WTC11 (cell line): ENCODE measurements around the gene MIAT. TPM values are rescaled to one million over a fixed set of nuclear protein-coding genes. Genes with fewer than 3 reads are reported as not detected.

Source experiments
- ATAC-seq: fragments of 200-7000 bp; cut with Tn5 transposase; 2 replicates; pipeline ENCODE4 v1.10.0; 2021; ENCODE audit warnings: mild to moderate bottlenecking, moderate library complexity
- CTCF ChIA-PET: fragments of 300-600 bp; sonication (Branson Sonifier 250); formaldehyde crosslinking; loops from one replicate; lab custom pipeline; 2021; ENCODE audit warnings: antibody characterized with exemption; lab: Charles Lee
- POLR2A ChIA-PET: fragments of 350-600 bp; sonication (Branson Sonifier 250); formaldehyde crosslinking; loops from one replicate; lab custom pipeline; 2021; ENCODE audit warnings: antibody characterized with exemption; lab: Charles Lee
- DNase-seq: peaks from one replicate; pipeline ENCODE4 v3.0.0; 2021; ENCODE audit warnings: low spot score
- H3K27ac Mint-ChIP-seq: 2 replicates; pipeline ENCODE4 v1.8.0; 2021; ENCODE audit warnings: mixed read lengths
- H3K27me3 Mint-ChIP-seq: 2 replicates; pipeline ENCODE4 v1.8.0; 2021; ENCODE audit warnings: low read depth, mild to moderate bottlenecking, moderate library complexity, mixed read lengths
- H3K36me3 Mint-ChIP-seq: 2 replicates; pipeline ENCODE4 v1.8.0; 2021; ENCODE audit warnings: mixed read lengths
- H3K4me1 Mint-ChIP-seq: 2 replicates; pipeline ENCODE4 v1.8.0; 2022; ENCODE audit warnings: mixed read lengths
- H3K4me3 Mint-ChIP-seq: 2 replicates; pipeline ENCODE4 v1.8.0; 2021; ENCODE audit warnings: mild to moderate bottlenecking, moderate library complexity, mixed read lengths
- H3K9me3 Mint-ChIP-seq: 2 replicates; pipeline ENCODE4 v1.8.0; 2021; ENCODE audit warnings: mixed read lengths
- AFF4 ChIP-seq: sonication (generic); formaldehyde crosslinking; IDR thresholded peaks from 2 replicates; pipeline ENCODE4 v1.8.1; 2023; ENCODE audit warnings: mild to moderate bottlenecking, missing genetic modification reagents, borderline replicate concordance
- CBFB ChIP-seq: sonication (generic); formaldehyde crosslinking; IDR thresholded peaks from 2 replicates; pipeline ENCODE4 v1.8.1; 2022; ENCODE audit warnings: mild to moderate bottlenecking, low read depth, missing genetic modification reagents
- CREM ChIP-seq: sonication (generic); formaldehyde crosslinking; IDR thresholded peaks from 2 replicates; pipeline ENCODE4 v1.8.1; 2022; ENCODE audit warnings: mild to moderate bottlenecking, missing genetic modification reagents, moderate library complexity
- E2F4 ChIP-seq: sonication (generic); formaldehyde crosslinking; IDR thresholded peaks from 2 replicates; pipeline ENCODE4 v1.8.1; 2022; ENCODE audit warnings: low read depth, mild to moderate bottlenecking, moderate library complexity, missing genetic modification reagents, borderline replicate concordance
- E2F5 ChIP-seq: sonication (generic); formaldehyde crosslinking; IDR thresholded peaks from 2 replicates; pipeline ENCODE4 v1.8.1; 2022; ENCODE audit warnings: mild to moderate bottlenecking, moderate library complexity, missing genetic modification reagents
- FOXP1 ChIP-seq: sonication (generic); formaldehyde crosslinking; IDR thresholded peaks from 2 replicates; pipeline ENCODE4 v1.8.0; 2022; ENCODE audit warnings: missing genetic modification reagents, mild to moderate bottlenecking, moderate library complexity, borderline replicate concordance
- FOXP4 ChIP-seq: sonication (generic); formaldehyde crosslinking; IDR thresholded peaks from 2 replicates; pipeline ENCODE4 v1.8.0; 2022; ENCODE audit warnings: mild to moderate bottlenecking, missing genetic modification reagents
- GRHL2 ChIP-seq: fragments of 250-450 bp; sonication (Bioruptor Pico); IDR thresholded peaks from 2 replicates; pipeline ENCODE4 v1.8.0; 2022; ENCODE audit warnings: mild to moderate bottlenecking, moderate library complexity; ENCODE audit not compliant: insufficient replicate concordance, severe bottlenecking
- HMGA2 ChIP-seq: fragments of 250-450 bp; sonication (Bioruptor Pico); IDR thresholded peaks from 2 replicates; pipeline ENCODE4 v1.4.0; 2021; ENCODE audit warnings: mild to moderate bottlenecking, moderate library complexity
- IRF1 ChIP-seq: sonication (generic); formaldehyde crosslinking; IDR thresholded peaks from 2 replicates; pipeline ENCODE4 v1.8.0; 2023; ENCODE audit warnings: missing genetic modification reagents
- JAZF1 ChIP-seq: fragments of 250-450 bp; sonication (Bioruptor Pico); IDR thresholded peaks from 2 replicates; pipeline ENCODE4 v1.9.0; 2021; ENCODE audit warnings: moderate library complexity, mild to moderate bottlenecking, inconsistent platforms
- KAT7 ChIP-seq: sonication (generic); formaldehyde crosslinking; IDR thresholded peaks from 2 replicates; pipeline ENCODE4 v1.8.1; 2023; ENCODE audit warnings: missing genetic modification reagents, mild to moderate bottlenecking, borderline replicate concordance
- NR2C2 ChIP-seq: sonication (generic); formaldehyde crosslinking; IDR thresholded peaks from 2 replicates; pipeline ENCODE4 v1.8.0; 2022; ENCODE audit warnings: mild to moderate bottlenecking, missing genetic modification reagents
- PREB ChIP-seq: sonication (generic); formaldehyde crosslinking; IDR thresholded peaks from 2 replicates; pipeline ENCODE4 v1.8.1; 2022; ENCODE audit warnings: mild to moderate bottlenecking, missing genetic modification reagents, moderate library complexity, borderline replicate concordance
- PRRX2 ChIP-seq: fragments of 250-450 bp; sonication (Bioruptor Pico); IDR thresholded peaks from 2 replicates; pipeline ENCODE4 v1.8.0; 2021; ENCODE audit warnings: mild to moderate bottlenecking
- RELA ChIP-seq: sonication (generic); formaldehyde crosslinking; IDR thresholded peaks from 2 replicates; pipeline ENCODE4 v1.8.1; 2022; ENCODE audit warnings: missing genetic modification reagents, mild to moderate bottlenecking, borderline replicate concordance
- TCF7 ChIP-seq: sonication (generic); formaldehyde crosslinking; IDR thresholded peaks from 2 replicates; pipeline ENCODE4 v1.8.0; 2022; ENCODE audit warnings: mild to moderate bottlenecking, low read depth, missing genetic modification reagents, moderate library complexity
- TEAD1 ChIP-seq: sonication (generic); formaldehyde crosslinking; IDR thresholded peaks from 2 replicates; pipeline ENCODE4 v1.8.0; 2022; ENCODE audit warnings: mild to moderate bottlenecking, missing genetic modification reagents
- USF1 ChIP-seq: sonication (generic); formaldehyde crosslinking; IDR thresholded peaks from 2 replicates; pipeline ENCODE4 v1.8.0; 2022; ENCODE audit warnings: mild to moderate bottlenecking, missing genetic modification reagents
- ZNF232 ChIP-seq: sonication (generic); formaldehyde crosslinking; IDR thresholded peaks from 2 replicates; pipeline ENCODE4 v1.8.0; 2022; ENCODE audit warnings: mild to moderate bottlenecking, missing genetic modification reagents
- ZNF263 ChIP-seq: sonication (generic); formaldehyde crosslinking; IDR thresholded peaks from 2 replicates; pipeline ENCODE4 v1.8.1; 2022; ENCODE audit warnings: low read depth, mild to moderate bottlenecking, moderate library complexity, missing genetic modification reagents
- ZNF281 ChIP-seq: sonication (generic); formaldehyde crosslinking; IDR thresholded peaks from 2 replicates; pipeline ENCODE4 v1.8.0; 2023; ENCODE audit warnings: mild to moderate bottlenecking, missing genetic modification reagents
- ZNF317 ChIP-seq: sonication (generic); formaldehyde crosslinking; IDR thresholded peaks from 2 replicates; pipeline ENCODE4 v1.8.1; 2023; ENCODE audit warnings: low read depth, mild to moderate bottlenecking, moderate library complexity, missing genetic modification reagents, borderline replicate concordance
- total RNA-seq: library from RNA; stranded (reverse); gene quantifications from 3 replicates; pipeline ENCODE4 v1.2.3, GENCODE V29; 2021

Gene MIAT
- total RNA-seq, 1 experiment from 2014 or later, result 50.7 TPM

- TF ChIP-seq IRF1 (CRISPR knock-in tag) (no peak), CREM (CRISPR knock-in tag) (no peak), TCF7 (CRISPR knock-in tag) (no peak), TEAD1 (CRISPR knock-in tag) (no peak)
These were observed 8.4 kb downstream of the MIAT start (continued) for GRCh38 chr22:26665813-26666231.

- no peaks in the 10 kb centered on the region for H3K9me3 Mint-ChIP-seq
- CTCF ChIA-PET, result interaction anchor here (1.0 kb wide), 1 partner anchor 303 kb away, joined by 3 read pairs; no protein-coding TSS in a partner anchor
- H3K4me3 Mint-ChIP-seq, result no peak overlapping the region
- no peak for DNase-seq
- peaks cover 32% of the 10 kb centered on the region for H3K36me3 Mint-ChIP-seq
- no peak for ATAC-seq
- no peak for TF ChIP-seq USF1
- TF ChIP-seq E2F5 (CRISPR knock-in tag), result no peak
- no peak for TF ChIP-seq FOXP4
- no peak for TF ChIP-seq ZNF281 (CRISPR knock-in tag)
- no peak for TF ChIP-seq CREM (CRISPR knock-in tag)
- TF ChIP-seq CBFB (CRISPR knock-in tag), result no peak
- TF ChIP-seq FOXP1 (CRISPR knock-in tag), result no peak
- no peak for TF ChIP-seq AFF4 (CRISPR knock-in tag)
- no peak for TF ChIP-seq JAZF1
- TF ChIP-seq RELA (CRISPR knock-in tag), result no peak
- no peak for TF ChIP-seq PRRX2 (CRISPR knock-in tag)
- no peak for TF ChIP-seq KAT7 (CRISPR knock-in tag)
- no peak for TF ChIP-seq E2F4
- TF ChIP-seq ZNF317 (CRISPR knock-in tag), result no peak
- no peak for TF ChIP-seq ZNF263 (CRISPR knock-in tag)
- no peak for TF ChIP-seq PREB (CRISPR knock-in tag)
- TF ChIP-seq GRHL2 (CRISPR knock-in tag), result no peak
- TF ChIP-seq ZNF232, result no peak
- TF ChIP-seq HMGA2 (CRISPR knock-in tag), result no peak
- TF ChIP-seq NR2C2, result no peak
- H3K27ac Mint-ChIP-seq, result no peak overlapping the region
- H3K4me1 Mint-ChIP-seq, result peaks cover 32% of the 10 kb centered on the region
- no peaks in the 10 kb centered on the region for H3K27me3 Mint-ChIP-seq
- POLR2A ChIA-PET, result no interaction called here
These were observed 9.8 kb downstream of the MIAT start for GRCh38 chr22:26667140-26667539.
